ENCODE data around the gene UNC5CL. TPM values are rescaled to one million over a fixed set of nuclear protein-coding genes. Genes with fewer than 3 reads are reported as not detected.

UNC5CL gene
- polyA plus RNA-seq, 5 donors: 3.2 to 12.2 (median 5.5) TPM

Other genes starting within 250 kb of the UNC5CL start
- 1 to 10 TPM in 2 of 5 donors, under 1 TPM in 3; 0.28 to 1.6 (median 0.77) TPM for gene TSPO2, start 3.2 kb upstream of the UNC5CL start, polyA plus RNA-seq (ENCODE audit: insufficient read depth in 1 of 5, insufficient read length in 5 of 5, low replicate concordance in 1 of 5)
- 10 to 100 TPM in 1 of 5 donors, 1 to 10 TPM in 1, under 1 TPM in 3; 0.61 to 20.8 (median 0.69) TPM for gene APOBEC2, start 14.0 kb upstream of the UNC5CL start, polyA plus RNA-seq (ENCODE audit: insufficient read depth in 1 of 5, insufficient read length in 5 of 5, low replicate concordance in 1 of 5)
- 10 to 100 TPM; 39.3 to 60.3 (median 55.5) TPM for gene OARD1, start 33.1 kb upstream of the UNC5CL start, polyA plus RNA-seq (ENCODE audit: insufficient read depth in 1 of 5, insufficient read length in 5 of 5, low replicate concordance in 1 of 5)
- 10 to 100 TPM; 44.0 to 65.2 (median 52.6) TPM for gene NFYA, start 33.8 kb upstream of the UNC5CL start, polyA plus RNA-seq (ENCODE audit: insufficient read depth in 1 of 5, insufficient read length in 5 of 5, low replicate concordance in 1 of 5)
- gene TREML1, start 115.1 kb upstream of the UNC5CL start, polyA plus RNA-seq (ENCODE audit: insufficient read depth in 1 of 5, insufficient read length in 5 of 5, low replicate concordance in 1 of 5): 1 to 10 TPM; 1.1 to 2.4 (median 1.5) TPM
- gene TREM2, start 123.9 kb upstream of the UNC5CL start, polyA plus RNA-seq (ENCODE audit: insufficient read depth in 1 of 5, insufficient read length in 5 of 5, low replicate concordance in 1 of 5): under 1 TPM in 4 of 5 donors, not detected in 1; 0.18 to 0.56 (median 0.33) TPM
- gene TREML2, start 161.9 kb upstream of the UNC5CL start, polyA plus RNA-seq (ENCODE audit: insufficient read depth in 1 of 5, insufficient read length in 5 of 5, low replicate concordance in 1 of 5): under 1 TPM; 0.17 to 0.47 (median 0.21) TPM
- not detected for gene TREML4, start 189.1 kb upstream of the UNC5CL start, polyA plus RNA-seq (ENCODE audit: insufficient read depth in 1 of 5, insufficient read length in 5 of 5, low replicate concordance in 1 of 5)
- gene TREM1, start 247.5 kb upstream of the UNC5CL start, polyA plus RNA-seq (ENCODE audit: insufficient read depth in 1 of 5, insufficient read length in 5 of 5, low replicate concordance in 1 of 5): 1 to 10 TPM in 3 of 5 donors, under 1 TPM in 2; 0.61 to 2.8 (median 1.4) TPM

Data from right lung (tissue), 5 donors.